ENCODE data around the gene ZFR2.

ZFR2 gene

GRCh38 chr19:3813473-3814392 lies 55.1 kb downstream of the ZFR2 start:
- no peak for DNase-seq

DNA sequence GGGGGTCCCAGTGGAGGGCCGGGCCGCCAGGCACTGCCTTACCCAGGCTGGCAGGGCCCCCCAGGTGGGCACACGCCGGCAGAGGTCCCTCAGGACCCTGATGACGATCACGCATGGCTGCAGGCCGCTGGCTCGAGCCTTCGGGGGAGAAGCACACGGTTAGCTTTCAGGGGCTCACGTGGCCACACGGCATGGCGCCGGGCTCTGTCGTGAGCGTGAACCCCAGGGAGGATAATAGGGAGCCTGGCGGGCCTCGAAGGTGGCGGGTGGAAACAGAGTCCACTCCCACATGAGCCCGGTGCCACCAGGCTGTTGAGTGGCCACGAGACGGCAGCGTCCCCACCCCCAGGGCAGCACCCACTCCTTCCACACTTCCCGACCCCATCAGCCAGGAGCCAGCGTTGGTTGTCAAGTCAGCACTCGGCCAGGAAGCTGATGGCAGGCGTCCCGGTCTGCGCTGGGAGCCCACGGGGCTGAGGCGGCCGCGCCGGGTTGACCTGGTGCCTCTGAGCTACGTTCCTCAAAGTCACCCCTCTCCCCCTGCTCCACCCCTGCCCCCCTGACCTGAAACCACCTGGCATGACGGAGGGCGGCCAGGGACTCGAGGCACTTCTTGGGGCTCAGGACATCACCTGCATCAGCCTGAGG lies 58.0 kb downstream of the ZFR2 start:
- DNase-seq, result no peak

DNA sequence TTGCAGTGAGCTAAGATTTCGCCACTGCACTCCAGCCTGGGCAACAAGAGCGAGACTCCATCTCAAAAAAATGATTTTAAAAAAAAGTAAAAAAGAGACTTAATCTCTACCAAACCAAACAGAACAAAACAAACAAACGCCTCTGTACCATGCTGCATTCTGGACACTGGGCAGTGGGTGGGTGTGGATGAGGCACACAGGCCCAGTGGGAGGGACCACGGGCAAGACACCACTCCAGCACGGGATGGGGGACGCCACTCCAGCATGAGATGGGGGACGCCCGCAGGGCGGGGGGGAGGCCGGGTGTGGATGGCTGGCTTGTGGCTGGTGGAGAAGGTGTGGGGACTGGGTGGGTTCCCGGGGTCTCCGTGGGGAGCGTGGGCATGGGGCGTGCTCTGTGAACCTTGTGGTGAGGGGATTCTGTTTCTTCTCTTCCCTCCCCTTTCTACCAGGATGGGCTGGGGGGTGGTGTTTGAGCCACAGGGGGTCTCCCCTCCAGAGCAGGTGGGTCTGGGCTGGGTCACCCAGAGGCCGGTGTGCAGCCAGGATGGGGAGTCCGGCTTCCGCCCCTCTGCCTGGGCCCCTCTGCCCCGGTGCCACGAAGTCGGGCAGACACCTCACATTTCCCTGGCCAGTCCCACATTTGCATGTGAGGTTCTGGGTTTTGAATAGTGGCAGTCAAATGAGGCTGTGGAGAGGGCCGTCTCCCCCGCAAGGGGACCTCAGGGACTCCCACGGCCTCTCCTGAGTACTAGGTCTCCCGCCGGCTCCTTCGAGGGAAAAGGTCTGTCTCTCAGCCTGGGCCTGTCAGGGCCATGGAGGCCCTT lies 58.7 kb downstream of the ZFR2 start:
- DNase-seq, result no peak

DNA sequence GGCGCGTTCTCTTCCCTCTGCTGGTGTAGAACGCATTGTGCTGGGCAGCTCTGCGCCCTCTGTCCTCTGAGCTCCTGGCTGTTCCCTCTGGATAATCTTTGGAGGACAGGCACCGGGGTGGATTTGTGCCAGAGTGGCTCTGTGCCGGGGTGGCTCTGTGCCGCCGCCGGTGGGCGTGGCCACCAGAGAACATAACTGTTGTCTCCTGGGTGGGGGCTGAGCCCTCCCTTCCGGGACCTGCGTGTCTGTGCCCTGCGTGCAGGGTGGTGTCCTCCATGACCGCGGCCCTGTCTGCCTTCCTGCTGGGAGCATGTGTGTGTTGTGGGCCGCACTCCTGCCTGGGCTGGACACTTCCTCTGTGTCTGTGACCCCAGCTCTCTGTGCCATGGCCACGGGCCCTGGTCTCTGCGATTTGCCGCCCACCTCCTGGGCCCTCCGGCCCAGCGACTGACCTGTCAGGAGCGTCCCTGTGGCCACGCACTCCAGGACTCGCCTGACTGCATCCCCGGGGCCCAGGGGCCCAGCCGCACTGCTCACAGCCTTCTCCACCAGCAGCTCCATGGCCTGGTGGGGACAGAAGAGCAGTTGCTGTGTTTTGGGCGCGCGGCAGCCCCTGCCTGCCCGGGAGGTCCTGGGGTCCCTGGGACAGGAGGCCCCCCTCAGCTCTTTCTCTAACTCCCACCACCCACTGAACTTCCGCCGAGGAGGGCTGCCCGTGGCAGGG lies 60.3 kb downstream of the ZFR2 start:
- DNase-seq, result no peak

GRCh38 chr19:3807574-3808354 lies 61.1 kb downstream of the ZFR2 start:
- DNase-seq, result no peak

DNA sequence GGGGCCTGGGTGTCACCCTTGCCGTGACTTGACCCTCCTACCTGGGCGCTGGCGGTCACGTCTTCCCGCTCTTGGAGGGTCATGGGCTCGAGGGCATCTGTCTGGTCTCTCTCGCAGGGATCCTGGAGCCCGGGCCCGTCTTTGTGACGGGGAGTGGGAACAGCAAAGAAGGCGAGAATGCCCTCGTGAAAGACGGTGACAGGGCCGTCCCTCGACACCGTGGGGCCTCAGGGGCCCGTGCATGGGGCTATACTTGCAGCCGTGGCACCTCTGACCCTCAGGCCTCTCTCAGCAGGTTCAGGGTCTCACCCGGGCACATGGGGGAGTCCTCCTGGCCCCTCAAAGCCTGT lies 61.7 kb downstream of the ZFR2 start:
- no peak for DNase-seq

GRCh38 chr19:3805859-3806258 lies 63.0 kb downstream of the ZFR2 start:
- DNase-seq, result no peak

GRCh38 chr19:3804429-3804828 lies 64.4 kb downstream of the ZFR2 start:
- no peak for DNase-seq

- no peak for DNase-seq
Observed at GRCh38 chr19:3803986-3804385, 64.9 kb downstream of the ZFR2 start.

DNA sequence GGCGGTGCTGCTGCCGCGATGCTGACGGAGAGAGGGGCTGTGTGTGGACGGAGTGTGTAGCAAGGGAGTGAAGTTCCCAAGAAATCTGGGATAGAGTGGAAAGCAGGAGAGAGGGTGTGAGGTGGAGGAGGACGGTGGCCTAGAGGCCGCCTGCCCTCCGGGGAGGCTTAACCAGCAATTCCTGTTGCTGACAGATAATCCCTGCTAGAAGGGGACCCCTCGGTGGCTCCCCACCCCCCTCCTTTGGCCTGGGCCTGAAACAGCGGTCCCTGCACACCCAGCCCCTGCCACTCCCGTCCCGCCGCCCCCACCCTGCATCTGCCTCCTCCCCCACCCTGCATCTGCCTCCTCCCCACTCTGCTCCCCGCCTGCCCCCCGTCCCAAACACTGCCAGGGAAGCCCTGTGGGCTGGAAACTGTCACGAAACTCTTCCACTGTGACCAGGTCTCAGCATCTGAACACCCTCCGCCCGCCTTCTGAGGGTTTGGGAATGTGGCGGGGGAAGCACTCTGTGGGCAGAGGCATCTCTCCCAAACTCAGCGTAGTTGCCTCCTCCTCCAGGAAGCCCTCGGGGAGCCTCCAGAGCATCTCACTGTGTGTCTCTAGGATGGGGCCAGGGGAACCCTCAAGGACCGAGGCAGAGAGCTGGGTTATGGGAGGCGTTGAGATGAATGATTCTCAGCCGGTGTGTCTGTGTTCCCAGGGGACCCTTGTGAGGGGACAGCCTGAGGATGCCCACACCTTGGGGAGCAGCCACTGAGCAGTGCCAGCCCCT lies 65.5 kb downstream of the ZFR2 start:
- no peak for DNase-seq

- DNase-seq, result peak; percentile 14
Observed at GRCh38 chr19:3801412-3802096, 67.3 kb downstream of the ZFR2 start.

DNA sequence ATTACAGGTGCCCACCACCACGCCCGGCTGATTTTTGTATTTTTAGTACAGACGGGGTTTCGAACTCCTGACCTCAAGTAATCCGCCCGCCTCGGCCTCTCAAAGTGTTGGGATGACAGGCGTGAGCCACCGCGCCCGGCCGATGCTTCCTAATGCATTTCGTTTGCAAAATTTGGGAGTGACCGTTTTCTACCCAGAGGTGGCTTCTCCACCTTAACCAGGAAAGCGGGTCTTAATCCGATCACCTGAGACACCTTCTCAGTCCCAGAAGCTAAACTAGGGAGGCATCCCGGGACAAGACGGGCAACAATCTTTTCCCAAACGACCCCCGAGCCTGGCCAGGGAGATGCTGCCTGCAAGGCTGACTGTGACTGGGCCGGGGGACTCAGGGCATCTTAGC lies 67.8 kb downstream of the ZFR2 start:
- no peak for DNase-seq

DNA sequence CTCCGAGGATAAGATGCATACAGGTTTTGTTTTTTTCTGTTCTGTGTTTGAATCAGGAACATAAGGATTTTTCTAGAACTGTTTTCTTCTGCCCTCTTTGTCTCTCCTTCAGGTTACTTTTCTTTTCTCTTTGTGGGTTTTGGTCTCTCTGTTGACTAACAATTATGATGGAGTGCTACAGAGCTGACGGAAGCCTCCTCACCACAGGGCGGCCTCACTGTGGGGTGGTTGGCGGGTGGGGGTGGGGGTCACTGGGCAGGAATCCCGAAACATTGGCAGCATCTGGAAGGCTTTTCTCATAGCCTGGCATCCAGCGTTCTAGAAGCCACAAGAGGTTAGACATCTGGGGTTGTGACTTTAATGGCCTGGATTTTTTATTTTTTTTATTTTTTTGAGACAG lies 70.7 kb downstream of the ZFR2 start:
- DNase-seq, result no peak

GRCh38 chr19:3796358-3796757 lies 72.5 kb downstream of the ZFR2 start:
- no peak for DNase-seq

DNA sequence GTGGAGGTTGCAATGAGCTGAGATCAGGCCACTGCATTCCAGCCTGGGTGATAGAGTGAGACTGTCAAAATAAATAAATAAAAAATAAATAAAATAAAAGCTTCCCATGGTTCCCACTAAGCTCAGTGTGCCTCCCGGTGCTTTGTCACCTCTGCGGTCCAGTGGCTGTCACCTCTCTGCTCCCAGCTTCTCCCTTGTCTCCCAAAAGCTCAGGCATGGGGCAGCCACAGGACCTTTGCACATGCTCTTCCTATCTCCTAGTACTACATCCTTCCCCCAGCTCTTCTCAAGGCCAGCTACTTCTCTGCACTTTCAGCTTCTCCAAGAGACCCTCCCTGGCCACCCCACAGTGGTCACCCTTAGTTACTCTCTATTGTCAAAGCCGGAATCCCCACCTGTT lies 75.0 kb downstream of the ZFR2 start:
- DNase-seq, result no peak

DNA sequence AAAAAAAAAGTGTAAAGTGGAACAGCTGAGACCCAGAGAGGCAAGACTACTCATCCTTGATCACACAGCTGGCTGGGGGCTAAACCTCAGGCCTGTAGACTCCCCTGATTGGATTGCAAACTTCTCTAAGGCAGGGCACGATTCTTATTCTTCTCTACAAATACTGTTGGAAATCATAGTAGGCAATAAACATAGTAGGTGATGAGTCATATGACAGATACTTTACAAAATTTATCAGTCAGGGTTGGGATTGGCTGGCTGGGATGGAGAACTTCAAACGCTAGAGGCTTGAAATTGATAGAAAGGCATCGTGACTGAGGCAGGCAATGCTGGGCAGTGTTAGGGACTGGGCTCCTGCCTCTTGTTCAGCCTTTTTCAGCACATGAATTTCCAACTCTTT lies 76.7 kb downstream of the ZFR2 start:
- no peak for DNase-seq

DNA sequence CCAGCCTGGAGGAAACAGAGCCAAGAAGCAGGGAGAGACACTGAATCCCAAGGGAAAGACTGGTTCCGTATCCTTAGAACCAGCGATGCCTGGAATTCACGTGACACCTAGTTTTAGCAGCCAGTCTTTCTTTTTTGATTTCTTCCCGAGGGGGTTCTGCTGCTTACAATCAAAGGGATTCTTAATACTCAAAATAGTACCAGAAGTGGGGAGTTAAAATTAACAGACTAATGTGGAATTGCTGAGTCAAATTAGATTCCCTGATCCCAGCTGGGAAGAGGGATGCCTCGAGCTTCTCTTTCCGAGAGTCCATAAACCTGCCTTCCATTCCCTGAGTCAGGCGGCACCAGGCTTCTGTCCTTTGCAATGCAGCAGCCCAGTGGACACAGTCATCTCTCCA lies 77.9 kb downstream of the ZFR2 start:
- no peak for DNase-seq

- no peak for DNase-seq
Observed at GRCh38 chr19:3790209-3790734, 78.6 kb downstream of the ZFR2 start.

GRCh38 chr19:3788996-3789778 lies 79.7 kb downstream of the ZFR2 start:
- DNase-seq, result no peak

Data from NCI-H524 treated with DMSO at 0.1 percent for 48 hours (cell line).